GM10266 (cell line): ENCODE results near the gene UBE2E1.
A peak's percentile ranks its signal among the peaks of the same experiment; 100 is the strongest.

Source experiments
- DNase-seq: peaks from one replicate; pipeline ENCODE4 v3.0.0; 2012; ENCODE audit errors: extremely low spot score
- CTCF ChIP-seq: IDR thresholded peaks from 2 replicates; pipeline ENCODE4 v1.5.1; 2012; ENCODE audit warnings: mild to moderate bottlenecking, low read depth; ENCODE audit not compliant: control insufficient read depth, insufficient read depth; ENCODE audit errors: missing control alignments

The UBE2E1 gene

GRCh38 chr3:23805633-23806533, at the start of gene UBE2E1:
UBE2E1 (plus strand) TSS chr3:23805955; CDS start chr3:23807270, 1,315 bp downstream.
- DNase-seq: peak; percentile 89
- TF ChIP-seq CTCF: no peak

- TF ChIP-seq CTCF: no peak
- no peak for DNase-seq
Measured at GRCh38 chr3:23756206-23756840, 49.4 kb upstream of the UBE2E1 start.

- no peak for DNase-seq
- TF ChIP-seq CTCF: no peak
Measured at GRCh38 chr3:23758253-23758838, 47.4 kb upstream of the UBE2E1 start.

- TF ChIP-seq CTCF: peak; percentile 43
- DNase-seq: no peak
Measured at GRCh38 chr3:23760325-23760724, 45.4 kb upstream of the UBE2E1 start.

GRCh38 chr3:23760871-23761373, 44.8 kb upstream of the UBE2E1 start:
- no peak for TF ChIP-seq CTCF
- DNase-seq: peak; percentile 39

- TF ChIP-seq CTCF: peak; percentile 49
- DNase-seq: peak; percentile 62
Measured at GRCh38 chr3:23761440-23761896, 44.3 kb upstream of the UBE2E1 start.
